MCF 10A (cell line): ENCODE data around the gene HSPB6. TPM values are rescaled to one million over a fixed set of nuclear protein-coding genes. Genes with fewer than 3 reads are reported as not detected.

Experiments
- BruUV-seq: library from RNA; stranded (reverse); fragments of 400-500 nt; replicated peaks from 2 replicates; lab custom pipeline; 2021; lab: Mats Ljungman, UMichigan
- CTCF ChIA-PET: fragments of 300-600 bp; sonication (Branson Sonifier 250); formaldehyde crosslinking; extraction: SDS; loops from one replicate; lab custom pipeline; 2021; ENCODE audit warnings: antibody characterized with exemption, inconsistent platforms; lab: Yijun Ruan, JAX
- POLR2A ChIA-PET: fragments of 300-600, 350-650 bp; sonication (Branson Sonifier 250); formaldehyde crosslinking; extraction: SDS; loops from one replicate; lab custom pipeline; 2020; ENCODE audit warnings: antibody characterized with exemption, inconsistent platforms; lab: Yijun Ruan, JAX
- DNase-seq: peaks from one replicate; pipeline ENCODE4 v3.0.0-alpha.2; 2018; ENCODE audit not compliant: unreplicated experiment
- H3K27ac Mint-ChIP-seq: one replicate; pipeline ENCODE4 v1.8.0; 2022; ENCODE audit warnings: mild to moderate bottlenecking, low read depth, mixed read lengths; ENCODE audit not compliant: unreplicated experiment
- H3K27me3 Mint-ChIP-seq: one replicate; pipeline ENCODE4 v1.8.0; 2022; ENCODE audit warnings: mixed read lengths; ENCODE audit not compliant: insufficient read depth, unreplicated experiment
- H3K36me3 Mint-ChIP-seq: one replicate; pipeline ENCODE4 v1.8.0; 2022; ENCODE audit warnings: mild to moderate bottlenecking, moderate library complexity, mixed read lengths; ENCODE audit not compliant: insufficient read depth, unreplicated experiment
- H3K4me1 Mint-ChIP-seq: one replicate; pipeline ENCODE4 v1.8.0; 2022; ENCODE audit warnings: mixed read lengths; ENCODE audit not compliant: insufficient read depth, unreplicated experiment
- H3K4me3 Mint-ChIP-seq: one replicate; pipeline ENCODE4 v1.8.0; 2022; ENCODE audit warnings: mild to moderate bottlenecking, moderate library complexity, mixed read lengths; ENCODE audit not compliant: unreplicated experiment
- H3K9me3 Mint-ChIP-seq: one replicate; pipeline ENCODE4 v1.8.0; 2022; ENCODE audit warnings: mixed read lengths; ENCODE audit not compliant: unreplicated experiment
- CTCF ChIP-seq: fragments of 200-600 bp; IDR thresholded peaks from one replicate; pipeline ENCODE4 v1.8.0; 2022; ENCODE audit warnings: antibody characterized with exemption, mild to moderate bottlenecking; ENCODE audit not compliant: unreplicated experiment
- intact Hi-C: fragments of 100-400 bp; cut with micrococcal nuclease; formaldehyde crosslinking; loops from 2 replicates; pipeline ENCODE4 v1.14.1; 2022
- total RNA-seq: library from RNA; stranded (reverse); gene quantifications from 2 replicates; pipeline ENCODE4 v1.2.3, GENCODE V29; 2022

The HSPB6 gene
- total RNA-seq, 1 experiment from 2014 or later: 0.21 TPM

GRCh38 chr19:35788205-35788960 lies 31.6 kb upstream of the HSPB6 start:
- intact Hi-C loops: no loop called here
- DNase-seq: no peak
- H3K9me3 Mint-ChIP-seq: no peaks in the 10 kb centered on the region
- no peaks in the 10 kb centered on the region for H3K4me1 Mint-ChIP-seq
- no peak overlapping the region for H3K27ac Mint-ChIP-seq
- POLR2A ChIA-PET: no interaction called here
- H3K4me3 Mint-ChIP-seq: no peak overlapping the region
- no peaks in the 10 kb centered on the region for H3K36me3 Mint-ChIP-seq
- no peak for TF ChIP-seq CTCF
- BruUV-seq: no TSS peak
- no peaks in the 10 kb centered on the region for H3K27me3 Mint-ChIP-seq
- CTCF ChIA-PET: interaction anchor here (0.6 kb wide), 1 partner anchor 643 kb away, joined by 3 read pairs; no protein-coding TSS in a partner anchor

GRCh38 chr19:35787227-35787799 lies 30.5 kb upstream of the HSPB6 start:
- DNase-seq: no peak
- BruUV-seq: no TSS peak
- H3K27ac Mint-ChIP-seq: no peak overlapping the region
- ChIA-PET POLR2A (no interaction called here), CTCF (no interaction called here)
- H3K4me1 Mint-ChIP-seq: no peaks in the 10 kb centered on the region
- no peak for TF ChIP-seq CTCF
- intact Hi-C loops: no loop called here
- H3K36me3 Mint-ChIP-seq: no peaks in the 10 kb centered on the region
- no peaks in the 10 kb centered on the region for H3K9me3 Mint-ChIP-seq
- no peak overlapping the region for H3K4me3 Mint-ChIP-seq
- H3K27me3 Mint-ChIP-seq: no peaks in the 10 kb centered on the region

GRCh38 chr19:35786299-35787160 lies 29.7 kb upstream of the HSPB6 start:
- Mint-ChIP-seq H3K4me1 (no peaks in the 10 kb centered on the region), H3K27me3 (no peaks in the 10 kb centered on the region), H3K4me3 (no peak overlapping the region), H3K9me3 (no peaks in the 10 kb centered on the region), H3K27ac (no peak overlapping the region), H3K36me3 (no peaks in the 10 kb centered on the region)
- ChIA-PET CTCF (no interaction called here), POLR2A (no interaction called here)
- no TSS peak for BruUV-seq
- TF ChIP-seq CTCF: no peak
- intact Hi-C loops: no loop called here
- no peak for DNase-seq

- no TSS peak for BruUV-seq
- POLR2A ChIA-PET: no interaction called here
- H3K27me3 Mint-ChIP-seq: no peaks in the 10 kb centered on the region
- no peaks in the 10 kb centered on the region for H3K4me1 Mint-ChIP-seq
- no peak overlapping the region for H3K27ac Mint-ChIP-seq
- H3K4me3 Mint-ChIP-seq: no peak overlapping the region
- intact Hi-C loops: no loop called here
- CTCF ChIA-PET: no interaction called here
- no peak for DNase-seq
- H3K36me3 Mint-ChIP-seq: no peaks in the 10 kb centered on the region
- TF ChIP-seq CTCF: no peak
- H3K9me3 Mint-ChIP-seq: no peaks in the 10 kb centered on the region
Measured at GRCh38 chr19:35785339-35785627, 28.5 kb upstream of the HSPB6 start.
